BLaER1 (cell line): ENCODE data around the gene AGRN.
A peak's percentile ranks its signal among the peaks of the same experiment; 100 is the strongest.
"Not testable (repeated sequence)": the region's sequence is repeated elsewhere in the genome, so short reads cannot be mapped to it uniquely, and the experiment has no call there.

Source experiments
- H3K27ac ChIP-seq: shearing (Covaris generic); formaldehyde crosslinking; 2 replicates; pipeline ENCODE4 v1.8.1; 2022
- H3K27me3 ChIP-seq: shearing (Covaris generic); formaldehyde crosslinking; 2 replicates; pipeline ENCODE4 v1.8.1; 2022
- H3K36me3 ChIP-seq: shearing (Covaris generic); formaldehyde crosslinking; 2 replicates; pipeline ENCODE4 v1.8.1; 2022
- H3K4me1 ChIP-seq: shearing (Covaris generic); formaldehyde crosslinking; 2 replicates; pipeline ENCODE4 v1.8.1; 2022
- H3K4me2 ChIP-seq: shearing (Covaris generic); formaldehyde crosslinking; 2 replicates; pipeline ENCODE4 v1.8.1; 2022
- H3K4me3 ChIP-seq: shearing (Covaris generic); formaldehyde crosslinking; 2 replicates; pipeline ENCODE4 v1.8.1; 2022
- H3K9ac ChIP-seq: shearing (Covaris generic); formaldehyde crosslinking; 2 replicates; pipeline ENCODE4 v1.8.1; 2022
- H3K9me3 ChIP-seq: shearing (Covaris generic); formaldehyde crosslinking; 2 replicates; pipeline ENCODE4 v1.8.1; 2022
- H4K20me1 ChIP-seq: shearing (Covaris generic); formaldehyde crosslinking; 2 replicates; pipeline ENCODE4 v1.8.1; 2022
- Cebpa-rat ChIP-seq: shearing (Covaris generic); IDR thresholded peaks from 2 replicates; pipeline ENCODE4 v1.8.1; 2022

Gene AGRN

GRCh38 chr1:975365-975764 lies 44.6 kb upstream of the AGRN start:
- no peak overlapping the region for H3K9ac ChIP-seq
- H3K9me3 ChIP-seq: no peaks in the 10 kb centered on the region
- H3K36me3 ChIP-seq: no peaks in the 10 kb centered on the region
- H3K4me2 ChIP-seq: peak overlapping the region; percentile 70
- no peak overlapping the region for H3K4me3 ChIP-seq
- peaks cover 14% of the 10 kb centered on the region for H3K4me1 ChIP-seq
- no peak overlapping the region for H3K27ac ChIP-seq
- TF ChIP-seq Cebpa-rat: no peak
- H4K20me1 ChIP-seq: no peaks in the 10 kb centered on the region
- H3K27me3 ChIP-seq: peaks cover 51% of the 10 kb centered on the region

GRCh38 chr1:975896-976683 lies 43.8 kb upstream of the AGRN start:
- H3K4me3 ChIP-seq: no peak overlapping the region
- H3K4me1 ChIP-seq: peaks cover 14% of the 10 kb centered on the region
- H3K9ac ChIP-seq: no peak overlapping the region
- H3K9me3 ChIP-seq: no peaks in the 10 kb centered on the region
- no peaks in the 10 kb centered on the region for H3K36me3 ChIP-seq
- H3K27ac ChIP-seq: no peak overlapping the region
- no peak for TF ChIP-seq Cebpa-rat
- H4K20me1 ChIP-seq: no peaks in the 10 kb centered on the region
- H3K27me3 ChIP-seq: peaks cover 44% of the 10 kb centered on the region
- peak overlapping the region; percentile 70 for H3K4me2 ChIP-seq

GRCh38 chr1:976791-977190 lies 43.1 kb upstream of the AGRN start:
- H3K36me3 ChIP-seq, H3K9ac ChIP-seq, H3K9me3 ChIP-seq, H3K27ac ChIP-seq, H3K4me3 ChIP-seq, H3K4me2 ChIP-seq, H4K20me1 ChIP-seq: not testable (repeated sequence)
- Histone ChIP-seq H3K27me3 (peaks cover 42% of the 10 kb centered on the region), H3K4me1 (peaks cover 19% of the 10 kb centered on the region)

GRCh38 chr1:978069-978834 lies 41.7 kb upstream of the AGRN start:
- H3K4me3 ChIP-seq: no peak overlapping the region
- H3K9ac ChIP-seq: no peak overlapping the region
- H3K36me3 ChIP-seq: no peaks in the 10 kb centered on the region
- H4K20me1 ChIP-seq: no peaks in the 10 kb centered on the region
- H3K4me2 ChIP-seq: no peak overlapping the region
- H3K9me3 ChIP-seq: no peaks in the 10 kb centered on the region
- TF ChIP-seq Cebpa-rat: no peak
- no peak overlapping the region for H3K27ac ChIP-seq
- peaks cover 38% of the 10 kb centered on the region for H3K27me3 ChIP-seq
- H3K4me1 ChIP-seq: peaks cover 26% of the 10 kb centered on the region

GRCh38 chr1:978835-979743 lies 40.8 kb upstream of the AGRN start:
- peaks cover 26% of the 10 kb centered on the region for H3K4me1 ChIP-seq
- no peak overlapping the region for H3K9ac ChIP-seq
- H3K27ac ChIP-seq: no peak overlapping the region
- H3K36me3 ChIP-seq: no peaks in the 10 kb centered on the region
- H3K4me3 ChIP-seq: no peak overlapping the region
- H3K27me3 ChIP-seq: peaks cover 37% of the 10 kb centered on the region
- no peak for TF ChIP-seq Cebpa-rat
- no peaks in the 10 kb centered on the region for H3K9me3 ChIP-seq
- no peaks in the 10 kb centered on the region for H4K20me1 ChIP-seq
- H3K4me2 ChIP-seq: no peak overlapping the region

GRCh38 chr1:979744-980072 lies 40.2 kb upstream of the AGRN start:
- Histone ChIP-seq H3K9me3 (no peaks in the 10 kb centered on the region), H3K27me3 (peaks cover 34% of the 10 kb centered on the region), H3K36me3 (no peaks in the 10 kb centered on the region), H3K9ac (no peak overlapping the region), H3K4me1 (peaks cover 26% of the 10 kb centered on the region), H3K4me3 (no peak overlapping the region), H4K20me1 (no peaks in the 10 kb centered on the region), H3K27ac (no peak overlapping the region), H3K4me2 (no peak overlapping the region)
- no peak for TF ChIP-seq Cebpa-rat

- no peak overlapping the region for H3K27ac ChIP-seq
- no peak for TF ChIP-seq Cebpa-rat
- peaks cover 36% of the 10 kb centered on the region for H3K27me3 ChIP-seq
- H3K9ac ChIP-seq: no peak overlapping the region
- no peak overlapping the region for H3K4me2 ChIP-seq
- H4K20me1 ChIP-seq: no peaks in the 10 kb centered on the region
- H3K4me3 ChIP-seq: no peak overlapping the region
- H3K4me1 ChIP-seq: peaks cover 26% of the 10 kb centered on the region
- H3K36me3 ChIP-seq: no peaks in the 10 kb centered on the region
- no peaks in the 10 kb centered on the region for H3K9me3 ChIP-seq
Observed at GRCh38 chr1:980137-980571, 39.8 kb upstream of the AGRN start.

GRCh38 chr1:980602-981395 lies 39.1 kb upstream of the AGRN start:
- Histone ChIP-seq H3K36me3 (no peaks in the 10 kb centered on the region), H3K4me2 (no peak overlapping the region), H3K27ac (no peak overlapping the region), H3K4me3 (no peak overlapping the region), H3K9me3 (no peaks in the 10 kb centered on the region), H4K20me1 (no peaks in the 10 kb centered on the region), H3K4me1 (peaks cover 19% of the 10 kb centered on the region), H3K9ac (no peak overlapping the region), H3K27me3 (peaks cover 36% of the 10 kb centered on the region)
- TF ChIP-seq Cebpa-rat: no peak

GRCh38 chr1:981491-981954 lies 38.4 kb upstream of the AGRN start:
- Histone ChIP-seq H3K4me2 (peak overlapping the region; percentile 70), H3K27ac (no peak overlapping the region), H3K36me3 (no peaks in the 10 kb centered on the region), H4K20me1 (no peaks in the 10 kb centered on the region), H3K4me3 (no peak overlapping the region), H3K27me3 (peaks cover 37% of the 10 kb centered on the region), H3K9ac (0 out of 2 replicates have a peak overlapping the region, but pooled peaks have one; percentile 2), H3K4me1 (peaks cover 13% of the 10 kb centered on the region), H3K9me3 (no peaks in the 10 kb centered on the region)
- TF ChIP-seq Cebpa-rat: no peak
